Measurements from ENCODE around the gene VPS33B.

Gene VPS33B

DNA sequence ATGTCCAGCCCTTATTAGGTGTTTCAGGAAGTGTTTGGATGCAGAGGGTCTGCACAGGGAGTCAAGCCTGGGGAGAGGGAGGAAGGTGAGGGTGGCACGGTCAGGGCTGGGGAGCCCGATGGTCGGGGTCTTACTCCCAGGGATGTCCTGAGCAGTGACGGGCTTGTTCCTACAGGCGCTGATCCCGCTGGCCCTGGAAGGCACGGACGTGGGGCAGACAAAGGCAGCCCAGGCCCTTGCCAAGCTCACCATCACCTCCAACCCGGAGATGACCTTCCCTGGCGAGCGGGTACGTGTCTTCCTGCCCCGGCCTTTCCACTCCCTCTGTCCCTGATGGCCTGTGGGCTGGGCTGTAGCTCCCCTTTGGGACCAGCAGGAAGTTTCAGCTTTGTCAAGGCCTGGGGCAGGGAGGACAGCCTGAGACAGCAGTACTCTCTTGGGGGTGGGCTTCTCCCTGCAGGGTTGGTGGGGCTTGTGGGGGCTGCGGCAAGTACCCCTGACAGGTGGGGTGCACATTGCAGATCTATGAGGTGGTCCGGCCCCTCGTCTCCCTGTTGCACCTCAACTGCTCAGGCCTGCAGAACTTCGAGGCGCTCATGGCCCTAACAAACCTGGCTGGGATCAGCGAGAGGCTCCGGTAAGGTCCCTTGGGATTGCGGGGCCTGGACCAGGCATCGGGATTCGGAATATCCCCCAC is 72.3 kb downstream of the VPS33B start (continued):
- no peak for TF ChIP-seq ZNF18 (tag by site-specific recombination; IDR thresholded peaks at IDR 0.05)
- no peak for TF ChIP-seq ZNF658 (tag by site-specific recombination; IDR thresholded peaks at IDR 0.05)
- TF ChIP-seq ZNF341 (tag by site-specific recombination; IDR thresholded peaks at IDR 0.05; ENCODE audit: low read depth): no peak
- TF ChIP-seq EGR2 (tag by site-specific recombination; IDR thresholded peaks at IDR 0.05; ENCODE audit: low read depth): no peak
- TF ChIP-seq ZNF184 (tag by site-specific recombination; IDR thresholded peaks at IDR 0.05): no peak
- TF ChIP-seq ZNF792 (tag by site-specific recombination; IDR thresholded peaks at IDR 0.05): no peak
- no peak for TF ChIP-seq ZBTB21 (tag by site-specific recombination; IDR thresholded peaks at IDR 0.05)
